Liver (tissue), 9 donors: ENCODE data around the gene PPFIA4. TPM values are rescaled to one million over a fixed set of nuclear protein-coding genes. Genes with fewer than 3 reads are reported as not detected.

Experiments used
- DNase-seq: peaks from one replicate; pipeline ENCODE4 v3.0.0-alpha.2; 2017; ENCODE audit warnings: low spot score
- H3K27ac ChIP-seq, 2 donors: one replicate each; pipeline ENCODE4 v1.7.0; 2013; ENCODE audit warnings: inconsistent platforms in 2 of 2, low read length in 2 of 2, control low read depth in 1 of 2, low read depth in 1 of 2, mild to moderate bottlenecking in 1 of 2
- H3K27me3 ChIP-seq, 4 donors: one replicate each; pipeline versions ENCODE4 v1.6.1 to v1.7.0; 2013; ENCODE audit warnings: low read length in 3 of 4, inconsistent platforms in 1 of 4, mild to moderate bottlenecking in 1 of 4, moderate library complexity in 1 of 4; ENCODE audit not compliant: control insufficient read depth in 4 of 4, insufficient read depth in 4 of 4
- H3K36me3 ChIP-seq, 4 donors: one replicate each; pipeline versions ENCODE4 v1.6.1 to v1.7.0; 2013; ENCODE audit warnings: low read length in 3 of 4, mild to moderate bottlenecking in 3 of 4, low read depth in 1 of 4, moderate library complexity in 1 of 4; ENCODE audit not compliant: control insufficient read depth in 4 of 4, insufficient read depth in 3 of 4
- H3K4me1 ChIP-seq, 4 donors: one replicate each; pipeline versions ENCODE4 v1.6.1 to v1.7.0; 2013; ENCODE audit warnings: low read length in 3 of 4, mild to moderate bottlenecking in 3 of 4, moderate library complexity in 1 of 4; ENCODE audit not compliant: control insufficient read depth in 4 of 4, insufficient read depth in 4 of 4
- H3K4me3 ChIP-seq, 3 donors: one replicate each; pipeline versions ENCODE4 v1.6.1 to v1.7.0; 2013; ENCODE audit warnings: low read length in 3 of 3, control low read depth in 1 of 3, low read depth in 1 of 3, mild to moderate bottlenecking in 1 of 3
- H3K9ac ChIP-seq, 2 donors: one replicate each; pipeline ENCODE4 v1.7.0; 2013; ENCODE audit warnings: low read length in 2 of 2, mild to moderate bottlenecking in 2 of 2, moderate library complexity in 2 of 2, control low read depth in 1 of 2, low read depth in 1 of 2
- H3K9me3 ChIP-seq, 4 donors: one replicate each; pipeline versions ENCODE4 v1.6.1 to v1.7.0; 2013; ENCODE audit warnings: low read length in 3 of 4; ENCODE audit not compliant: control insufficient read depth in 4 of 4
- EGR1 ChIP-seq, 2 donors: IDR thresholded peaks; 2 replicates each; pipeline ENCODE4 v1.6.1; 2016 to 2018; ENCODE audit warnings: antibody characterized with exemption in 2 of 2, low read depth in 2 of 2
- FOXA1 ChIP-seq: IDR thresholded peaks from 2 replicates; pipeline ENCODE4 v1.6.1; 2016; ENCODE audit warnings: antibody characterized with exemption
- FOXA2 ChIP-seq: IDR thresholded peaks from 2 replicates; pipeline ENCODE4 v1.6.1; 2016; ENCODE audit warnings: antibody characterized with exemption
- GABPA ChIP-seq, 2 donors: IDR thresholded peaks in 1 of 2; conservative IDR thresholded peaks in 1 of 2; 2 replicates each; pipeline ENCODE4 v1.6.1; 2016; ENCODE audit warnings: antibody characterized with exemption in 2 of 2, mild to moderate bottlenecking in 1 of 2, moderate library complexity in 1 of 2
- HNF4A ChIP-seq, 2 donors: conservative IDR thresholded peaks; 2 replicates each; pipeline ENCODE4 v1.6.1; 2016; ENCODE audit warnings: antibody characterized with exemption in 2 of 2, mild to moderate bottlenecking in 2 of 2
- HNF4G ChIP-seq: IDR thresholded peaks from 2 replicates; pipeline ENCODE4 v1.6.1; 2016; ENCODE audit warnings: antibody characterized with exemption
- JUND ChIP-seq, 2 donors: IDR thresholded peaks; 2 replicates each; pipeline ENCODE4 v1.6.1; 2016; ENCODE audit warnings: antibody characterized with exemption in 2 of 2
- NR2F2 ChIP-seq: IDR thresholded peaks from 2 replicates; pipeline ENCODE4 v1.6.1; 2016; ENCODE audit warnings: antibody characterized with exemption
- RAD21 ChIP-seq, 2 donors: IDR thresholded peaks; 2 replicates each; pipeline ENCODE4 v1.6.1; 2016; ENCODE audit warnings: antibody characterized with exemption in 2 of 2, mild to moderate bottlenecking in 2 of 2
- RXRA ChIP-seq, 2 donors: IDR thresholded peaks; 2 replicates each; pipeline ENCODE4 v1.6.1; 2017 to 2018; ENCODE audit warnings: antibody characterized with exemption in 2 of 2, mild to moderate bottlenecking in 1 of 2
- SP1 ChIP-seq: IDR thresholded peaks from 2 replicates; pipeline ENCODE4 v1.6.1; 2018; ENCODE audit warnings: antibody characterized with exemption, mild to moderate bottlenecking
- TAF1 ChIP-seq: conservative IDR thresholded peaks from 2 replicates; pipeline ENCODE4 v1.6.1; 2016; ENCODE audit warnings: antibody characterized with exemption, mild to moderate bottlenecking
- YY1 ChIP-seq: IDR thresholded peaks from 2 replicates; pipeline ENCODE4 v1.6.1; 2016; ENCODE audit warnings: antibody characterized with exemption, mild to moderate bottlenecking
- WGBS: extraction: QIAGEN DNeasy Blood & Tissue Kit; methylation state at CpG from one replicate; pipeline ENCODE4 v1.1.7; 2013; 5-methylcytosine and 5-hydroxymethylcytosine counted together
- polyA plus RNA-seq, 2 donors: library from polyadenylated mRNA; stranded (reverse) in 1 of 2; unstranded in 1 of 2; fragments of 200-250 nt in 1 of 2; fragments of >200 nt in 1 of 2; fragmentation: Nextera tagmentation in 1 of 2; extraction: Ambion mirVana in 1 of 2; gene quantifications; one replicate each; pipeline versions ENCODE4 v1.2.1 to v1.2.3, GENCODE V29; 2013 to 2015
- total RNA-seq, 2 donors: library from RNA; depleted of rRNA; stranded (reverse); fragments of >200 nt; gene quantifications; one replicate each; pipeline ENCODE4 v1.2.3, GENCODE V29; 2014
- TF ChIP-seq, protein P1 (sequence below): IDR thresholded peaks from 2 replicates; pipeline ENCODE4 v1.6.1; 2016; ENCODE audit warnings: antibody characterized with exemption
- TF ChIP-seq, protein P2 (sequence below): IDR thresholded peaks from 2 replicates; pipeline ENCODE4 v1.6.1; 2016; ENCODE audit warnings: antibody characterized with exemption, mild to moderate bottlenecking
- TF ChIP-seq, protein P3 (sequence below): fragments of 150-350 bp; IDR thresholded peaks from 2 replicates; pipeline ENCODE4 v1.5.1; 2017; ENCODE audit warnings: improper control_type of control experiment, low read depth, low read length; ENCODE audit not compliant: missing input control
- donor health status: healthy.
- donor health status: healthy.
- donor health status: healthy.
- donor health status: healthy.
- donor health status: healthy.

Gene PPFIA4
- total and polyA plus RNA-seq, 4 donors, result 0.07 to 0.33 (median 0.15) TPM

DNA sequence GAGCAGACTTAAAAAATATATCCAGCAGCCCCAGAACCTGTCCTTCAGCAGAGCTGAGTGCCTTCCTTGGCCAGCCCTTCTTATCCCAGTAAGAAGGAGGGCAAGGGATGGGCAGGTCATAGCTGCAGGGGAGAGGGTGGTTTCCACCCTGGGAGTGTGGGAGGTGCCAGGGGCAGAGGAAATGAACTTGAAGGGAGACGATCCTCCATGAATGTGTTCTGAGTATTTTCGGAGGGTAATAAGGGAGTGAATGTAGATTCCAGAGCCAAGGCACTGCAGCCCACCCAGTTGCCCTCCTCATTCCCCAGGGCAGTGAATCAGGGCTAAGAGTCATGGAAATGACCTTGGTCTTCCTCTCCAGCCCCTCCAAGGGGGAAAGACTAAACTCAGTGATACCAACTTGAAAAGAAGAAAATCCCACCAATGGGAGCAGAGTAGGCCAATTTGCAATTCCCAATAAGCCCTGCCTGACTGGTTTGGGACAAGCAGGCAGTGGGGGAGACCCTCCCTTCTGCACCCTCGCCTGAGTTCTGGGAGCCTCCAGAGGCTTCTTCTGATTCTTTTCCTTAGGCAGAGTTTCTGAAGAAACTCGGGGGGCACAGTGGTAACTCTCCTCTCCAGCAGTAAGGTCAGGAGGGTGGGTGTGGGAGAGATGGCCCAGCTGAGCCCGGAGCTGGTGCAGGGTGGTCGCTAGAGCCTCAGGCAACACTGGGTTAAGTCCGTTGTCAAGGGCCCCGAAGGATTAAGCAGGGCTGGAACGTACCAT, 55.4 kb downstream of the PPFIA4 start:
- no peak overlapping the region for H3K4me3 ChIP-seq
- TF ChIP-seq, protein P1, sequence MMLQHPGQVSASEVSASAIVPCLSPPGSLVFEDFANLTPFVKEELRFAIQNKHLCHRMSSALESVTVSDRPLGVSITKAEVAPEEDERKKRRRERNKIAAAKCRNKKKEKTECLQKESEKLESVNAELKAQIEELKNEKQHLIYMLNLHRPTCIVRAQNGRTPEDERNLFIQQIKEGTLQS, result no peak
- no peak for TF ChIP-seq FOXA1
- no peak for TF ChIP-seq HNF4A (conservative IDR thresholded peaks at IDR 0.05)
- TF ChIP-seq TAF1, result no peak
- TF ChIP-seq, protein P2, sequence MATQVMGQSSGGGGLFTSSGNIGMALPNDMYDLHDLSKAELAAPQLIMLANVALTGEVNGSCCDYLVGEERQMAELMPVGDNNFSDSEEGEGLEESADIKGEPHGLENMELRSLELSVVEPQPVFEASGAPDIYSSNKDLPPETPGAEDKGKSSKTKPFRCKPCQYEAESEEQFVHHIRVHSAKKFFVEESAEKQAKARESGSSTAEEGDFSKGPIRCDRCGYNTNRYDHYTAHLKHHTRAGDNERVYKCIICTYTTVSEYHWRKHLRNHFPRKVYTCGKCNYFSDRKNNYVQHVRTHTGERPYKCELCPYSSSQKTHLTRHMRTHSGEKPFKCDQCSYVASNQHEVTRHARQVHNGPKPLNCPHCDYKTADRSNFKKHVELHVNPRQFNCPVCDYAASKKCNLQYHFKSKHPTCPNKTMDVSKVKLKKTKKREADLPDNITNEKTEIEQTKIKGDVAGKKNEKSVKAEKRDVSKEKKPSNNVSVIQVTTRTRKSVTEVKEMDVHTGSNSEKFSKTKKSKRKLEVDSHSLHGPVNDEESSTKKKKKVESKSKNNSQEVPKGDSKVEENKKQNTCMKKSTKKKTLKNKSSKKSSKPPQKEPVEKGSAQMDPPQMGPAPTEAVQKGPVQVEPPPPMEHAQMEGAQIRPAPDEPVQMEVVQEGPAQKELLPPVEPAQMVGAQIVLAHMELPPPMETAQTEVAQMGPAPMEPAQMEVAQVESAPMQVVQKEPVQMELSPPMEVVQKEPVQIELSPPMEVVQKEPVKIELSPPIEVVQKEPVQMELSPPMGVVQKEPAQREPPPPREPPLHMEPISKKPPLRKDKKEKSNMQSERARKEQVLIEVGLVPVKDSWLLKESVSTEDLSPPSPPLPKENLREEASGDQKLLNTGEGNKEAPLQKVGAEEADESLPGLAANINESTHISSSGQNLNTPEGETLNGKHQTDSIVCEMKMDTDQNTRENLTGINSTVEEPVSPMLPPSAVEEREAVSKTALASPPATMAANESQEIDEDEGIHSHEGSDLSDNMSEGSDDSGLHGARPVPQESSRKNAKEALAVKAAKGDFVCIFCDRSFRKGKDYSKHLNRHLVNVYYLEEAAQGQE, result no peak
- no peak for TF ChIP-seq EGR1 (IDR thresholded peaks at IDR 0.05; ENCODE audit: low read depth in 2 of 2)
- H3K4me1 ChIP-seq, result peaks cover 0 to 9% (median 0%) of the 10 kb centered on the region in 4 donors
- WGBS, result 79% methylated on average over 9 of the region's 9 CpGs
- no peaks in the 10 kb centered on the region for H3K36me3 ChIP-seq
- no peaks in the 10 kb centered on the region for H3K9me3 ChIP-seq
- H3K27me3 ChIP-seq, result no peaks in the 10 kb centered on the region
- no peak overlapping the region for H3K27ac ChIP-seq
- no peak overlapping the region for H3K9ac ChIP-seq
- DNase-seq, result no peak

DNA sequence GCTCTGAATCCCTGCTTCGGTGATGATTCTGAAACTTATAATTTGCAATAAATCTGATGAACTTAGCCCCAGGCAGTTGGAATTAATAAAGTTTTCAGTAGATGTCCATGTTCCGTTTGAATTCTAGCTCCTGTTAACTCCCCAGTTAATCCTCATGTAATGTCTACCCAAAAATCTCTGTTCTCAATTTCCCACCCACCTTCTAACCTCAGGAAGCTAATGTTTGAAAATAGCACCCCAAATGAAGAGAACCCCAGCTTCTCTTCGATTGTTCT, 55.9 kb downstream of the PPFIA4 start:
- Histone ChIP-seq H3K27me3 (no peaks in the 10 kb centered on the region), H3K4me3 (no peak overlapping the region), H3K4me1 (peaks cover 0 to 9% (median 0%) of the 10 kb centered on the region in 4 donors), H3K27ac (no peak overlapping the region), H3K9me3 (no peaks in the 10 kb centered on the region), H3K36me3 (no peaks in the 10 kb centered on the region), H3K9ac (no peak overlapping the region)
- DNase-seq, result no peak
- TF ChIP-seq YY1 (no peak), RXRA (IDR thresholded peaks at IDR 0.05) (no peak), FOXA2 (no peak), GABPA (IDR thresholded peaks at IDR 0.05 in 1 of 2, conservative IDR thresholded peaks at IDR 0.05 in 1 of 2) (no peak), FOXA1 (no peak), JUND (IDR thresholded peaks at IDR 0.05) (no peak), SP1 (no peak), EGR1 (IDR thresholded peaks at IDR 0.05; ENCODE audit: low read depth in 2 of 2) (no peak), TAF1 (no peak), NR2F2 (no peak), RAD21 (IDR thresholded peaks at IDR 0.05) (no peak), HNF4G (no peak), HNF4A (conservative IDR thresholded peaks at IDR 0.05) (no peak)
- TF ChIP-seq, protein P3, sequence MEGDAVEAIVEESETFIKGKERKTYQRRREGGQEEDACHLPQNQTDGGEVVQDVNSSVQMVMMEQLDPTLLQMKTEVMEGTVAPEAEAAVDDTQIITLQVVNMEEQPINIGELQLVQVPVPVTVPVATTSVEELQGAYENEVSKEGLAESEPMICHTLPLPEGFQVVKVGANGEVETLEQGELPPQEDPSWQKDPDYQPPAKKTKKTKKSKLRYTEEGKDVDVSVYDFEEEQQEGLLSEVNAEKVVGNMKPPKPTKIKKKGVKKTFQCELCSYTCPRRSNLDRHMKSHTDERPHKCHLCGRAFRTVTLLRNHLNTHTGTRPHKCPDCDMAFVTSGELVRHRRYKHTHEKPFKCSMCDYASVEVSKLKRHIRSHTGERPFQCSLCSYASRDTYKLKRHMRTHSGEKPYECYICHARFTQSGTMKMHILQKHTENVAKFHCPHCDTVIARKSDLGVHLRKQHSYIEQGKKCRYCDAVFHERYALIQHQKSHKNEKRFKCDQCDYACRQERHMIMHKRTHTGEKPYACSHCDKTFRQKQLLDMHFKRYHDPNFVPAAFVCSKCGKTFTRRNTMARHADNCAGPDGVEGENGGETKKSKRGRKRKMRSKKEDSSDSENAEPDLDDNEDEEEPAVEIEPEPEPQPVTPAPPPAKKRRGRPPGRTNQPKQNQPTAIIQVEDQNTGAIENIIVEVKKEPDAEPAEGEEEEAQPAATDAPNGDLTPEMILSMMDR, result no peak
- TF ChIP-seq, protein P1, result no peak
- TF ChIP-seq, protein P2, result no peak
- WGBS, result 81% methylated on average over 3 of the region's 3 CpGs
